ENCODE results near the gene CDV3. TPM values are rescaled to one million over a fixed set of nuclear protein-coding genes. Genes with fewer than 3 reads are reported as not detected.

Gene CDV3
- polyA plus RNA-seq, 1 donor from 2014 or later = 89.3 TPM

DNA sequence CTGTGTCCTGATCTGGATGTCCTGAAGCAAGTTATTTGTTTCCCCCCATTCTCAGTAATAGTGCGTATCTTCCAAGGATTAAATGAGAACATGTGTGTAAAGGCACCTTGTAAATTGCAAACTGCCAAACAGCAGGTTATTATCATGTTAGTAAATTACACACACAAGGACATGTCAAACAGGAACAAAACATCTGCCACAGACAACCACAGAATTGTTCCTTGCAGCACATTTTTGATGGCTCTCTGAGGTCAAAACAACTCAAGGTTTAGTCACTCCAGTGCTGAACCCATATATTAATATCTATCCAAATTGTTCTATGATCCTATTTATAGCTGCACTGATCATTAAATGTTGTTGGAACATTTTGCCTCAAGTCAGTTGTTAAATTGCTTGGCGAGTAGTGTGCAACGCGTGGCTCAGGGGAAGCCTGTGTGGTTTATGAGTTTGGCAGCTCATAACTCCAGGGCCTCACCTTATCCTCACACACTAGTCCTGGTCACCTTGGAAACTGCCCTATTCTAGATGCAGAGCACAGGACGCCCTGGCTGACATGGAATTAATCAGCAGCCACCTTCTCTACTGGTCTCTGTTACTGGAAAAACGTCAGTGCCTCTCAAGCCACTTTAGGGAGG is 46.3 kb upstream of the CDV3 start:
- TF ChIP-seq POLR2AphosphoS5 (IDR thresholded peaks at IDR 0.05) (peak; percentile 10), MXI1 (conservative IDR thresholded peaks at IDR 0.05; ENCODE audit: poor library complexity, severe bottlenecking) (no peak), EP300 (conservative IDR thresholded peaks at IDR 0.05; ENCODE audit: poor library complexity, severe bottlenecking) (peak; percentile 27), EZH2 (IDR thresholded peaks at IDR 0.05; ENCODE audit: borderline replicate concordance, insufficient read depth, low read length, poor library complexity, severe bottlenecking) (no peak), TAF1 (IDR thresholded peaks at IDR 0.05; ENCODE audit: low read depth) (no peak)
- TF ChIP-seq, protein P1, sequence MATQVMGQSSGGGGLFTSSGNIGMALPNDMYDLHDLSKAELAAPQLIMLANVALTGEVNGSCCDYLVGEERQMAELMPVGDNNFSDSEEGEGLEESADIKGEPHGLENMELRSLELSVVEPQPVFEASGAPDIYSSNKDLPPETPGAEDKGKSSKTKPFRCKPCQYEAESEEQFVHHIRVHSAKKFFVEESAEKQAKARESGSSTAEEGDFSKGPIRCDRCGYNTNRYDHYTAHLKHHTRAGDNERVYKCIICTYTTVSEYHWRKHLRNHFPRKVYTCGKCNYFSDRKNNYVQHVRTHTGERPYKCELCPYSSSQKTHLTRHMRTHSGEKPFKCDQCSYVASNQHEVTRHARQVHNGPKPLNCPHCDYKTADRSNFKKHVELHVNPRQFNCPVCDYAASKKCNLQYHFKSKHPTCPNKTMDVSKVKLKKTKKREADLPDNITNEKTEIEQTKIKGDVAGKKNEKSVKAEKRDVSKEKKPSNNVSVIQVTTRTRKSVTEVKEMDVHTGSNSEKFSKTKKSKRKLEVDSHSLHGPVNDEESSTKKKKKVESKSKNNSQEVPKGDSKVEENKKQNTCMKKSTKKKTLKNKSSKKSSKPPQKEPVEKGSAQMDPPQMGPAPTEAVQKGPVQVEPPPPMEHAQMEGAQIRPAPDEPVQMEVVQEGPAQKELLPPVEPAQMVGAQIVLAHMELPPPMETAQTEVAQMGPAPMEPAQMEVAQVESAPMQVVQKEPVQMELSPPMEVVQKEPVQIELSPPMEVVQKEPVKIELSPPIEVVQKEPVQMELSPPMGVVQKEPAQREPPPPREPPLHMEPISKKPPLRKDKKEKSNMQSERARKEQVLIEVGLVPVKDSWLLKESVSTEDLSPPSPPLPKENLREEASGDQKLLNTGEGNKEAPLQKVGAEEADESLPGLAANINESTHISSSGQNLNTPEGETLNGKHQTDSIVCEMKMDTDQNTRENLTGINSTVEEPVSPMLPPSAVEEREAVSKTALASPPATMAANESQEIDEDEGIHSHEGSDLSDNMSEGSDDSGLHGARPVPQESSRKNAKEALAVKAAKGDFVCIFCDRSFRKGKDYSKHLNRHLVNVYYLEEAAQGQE (IDR thresholded peaks at IDR 0.05; ENCODE audit: borderline replicate concordance) = no peak
- H3K9me3 ChIP-seq (ENCODE audit: low read length) = no peaks in the 10 kb centered on the region
- no peaks in the 10 kb centered on the region for H3K79me2 ChIP-seq (replicated peaks; ENCODE audit: insufficient read depth, low read length)
- no peaks in the 10 kb centered on the region for H3K36me3 ChIP-seq (ENCODE audit: insufficient read depth, low read length)
- H3K9ac ChIP-seq (ENCODE audit: low read length) = no peak overlapping the region
- no peak overlapping the region for H3K4me3 ChIP-seq (ENCODE audit: low read length)
- no peaks in the 10 kb centered on the region for H3K27me3 ChIP-seq (ENCODE audit: insufficient read depth, low read depth, low read length)
- no peaks in the 10 kb centered on the region for H3K9me2 ChIP-seq (ENCODE audit: insufficient read depth, low read length)
- H2AFZ ChIP-seq (ENCODE audit: low read depth, low read length) = no peak overlapping the region
- H3K27ac ChIP-seq (ENCODE audit: low read length) = no peak overlapping the region
- H4K20me1 ChIP-seq (ENCODE audit: insufficient read depth) = no peaks in the 10 kb centered on the region
- H3K4me2 ChIP-seq (ENCODE audit: low read length) = no peak overlapping the region
- H3F3A ChIP-seq (ENCODE audit: insufficient read depth, low read length, poor library complexity, severe bottlenecking) = no peaks in the 10 kb centered on the region

GRCh38 chr3:133529809-133530208 is 43.7 kb upstream of the CDV3 start:
- Histone ChIP-seq H3F3A (ENCODE audit: insufficient read depth, low read length, poor library complexity, severe bottlenecking) (no peaks in the 10 kb centered on the region), H3K9me3 (ENCODE audit: low read length) (no peaks in the 10 kb centered on the region), H3K4me3 (ENCODE audit: low read length) (no peak overlapping the region), H3K36me3 (ENCODE audit: insufficient read depth, low read length) (no peaks in the 10 kb centered on the region), H2AFZ (ENCODE audit: low read depth, low read length) (no peak overlapping the region), H3K4me2 (ENCODE audit: low read length) (no peak overlapping the region), H3K9ac (ENCODE audit: low read length) (no peak overlapping the region), H3K27ac (ENCODE audit: low read length) (no peak overlapping the region), H4K20me1 (ENCODE audit: insufficient read depth) (no peaks in the 10 kb centered on the region), H3K9me2 (ENCODE audit: insufficient read depth, low read length) (no peaks in the 10 kb centered on the region), H3K79me2 (replicated peaks; ENCODE audit: insufficient read depth, low read length) (no peaks in the 10 kb centered on the region), H3K27me3 (ENCODE audit: insufficient read depth, low read depth, low read length) (no peaks in the 10 kb centered on the region)
- TF ChIP-seq SMC3 (conservative IDR thresholded peaks at IDR 0.05; ENCODE audit: poor library complexity) (no peak), EP300 (conservative IDR thresholded peaks at IDR 0.05; ENCODE audit: poor library complexity, severe bottlenecking) (no peak), RAD21 (conservative IDR thresholded peaks at IDR 0.05) (no peak), MXI1 (conservative IDR thresholded peaks at IDR 0.05; ENCODE audit: poor library complexity, severe bottlenecking) (no peak), POLR2AphosphoS5 (IDR thresholded peaks at IDR 0.05) (no peak), TAF1 (IDR thresholded peaks at IDR 0.05; ENCODE audit: low read depth) (no peak), EZH2 (IDR thresholded peaks at IDR 0.05; ENCODE audit: borderline replicate concordance, insufficient read depth, low read length, poor library complexity, severe bottlenecking) (no peak)
- TF ChIP-seq, protein P2, sequence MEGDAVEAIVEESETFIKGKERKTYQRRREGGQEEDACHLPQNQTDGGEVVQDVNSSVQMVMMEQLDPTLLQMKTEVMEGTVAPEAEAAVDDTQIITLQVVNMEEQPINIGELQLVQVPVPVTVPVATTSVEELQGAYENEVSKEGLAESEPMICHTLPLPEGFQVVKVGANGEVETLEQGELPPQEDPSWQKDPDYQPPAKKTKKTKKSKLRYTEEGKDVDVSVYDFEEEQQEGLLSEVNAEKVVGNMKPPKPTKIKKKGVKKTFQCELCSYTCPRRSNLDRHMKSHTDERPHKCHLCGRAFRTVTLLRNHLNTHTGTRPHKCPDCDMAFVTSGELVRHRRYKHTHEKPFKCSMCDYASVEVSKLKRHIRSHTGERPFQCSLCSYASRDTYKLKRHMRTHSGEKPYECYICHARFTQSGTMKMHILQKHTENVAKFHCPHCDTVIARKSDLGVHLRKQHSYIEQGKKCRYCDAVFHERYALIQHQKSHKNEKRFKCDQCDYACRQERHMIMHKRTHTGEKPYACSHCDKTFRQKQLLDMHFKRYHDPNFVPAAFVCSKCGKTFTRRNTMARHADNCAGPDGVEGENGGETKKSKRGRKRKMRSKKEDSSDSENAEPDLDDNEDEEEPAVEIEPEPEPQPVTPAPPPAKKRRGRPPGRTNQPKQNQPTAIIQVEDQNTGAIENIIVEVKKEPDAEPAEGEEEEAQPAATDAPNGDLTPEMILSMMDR (IDR thresholded peaks at IDR 0.05; ENCODE audit: poor library complexity, severe bottlenecking) = no peak
- TF ChIP-seq, protein P1 (IDR thresholded peaks at IDR 0.05; ENCODE audit: borderline replicate concordance) = no peak
